Measurements from ENCODE around the gene ALOX12. TPM values are rescaled to one million over a fixed set of nuclear protein-coding genes. Genes with fewer than 3 reads are reported as not detected.

Gene ALOX12
- total and polyA plus RNA-seq, 12 donors = 0.04 to 0.11 TPM; not detected in 10

DNA sequence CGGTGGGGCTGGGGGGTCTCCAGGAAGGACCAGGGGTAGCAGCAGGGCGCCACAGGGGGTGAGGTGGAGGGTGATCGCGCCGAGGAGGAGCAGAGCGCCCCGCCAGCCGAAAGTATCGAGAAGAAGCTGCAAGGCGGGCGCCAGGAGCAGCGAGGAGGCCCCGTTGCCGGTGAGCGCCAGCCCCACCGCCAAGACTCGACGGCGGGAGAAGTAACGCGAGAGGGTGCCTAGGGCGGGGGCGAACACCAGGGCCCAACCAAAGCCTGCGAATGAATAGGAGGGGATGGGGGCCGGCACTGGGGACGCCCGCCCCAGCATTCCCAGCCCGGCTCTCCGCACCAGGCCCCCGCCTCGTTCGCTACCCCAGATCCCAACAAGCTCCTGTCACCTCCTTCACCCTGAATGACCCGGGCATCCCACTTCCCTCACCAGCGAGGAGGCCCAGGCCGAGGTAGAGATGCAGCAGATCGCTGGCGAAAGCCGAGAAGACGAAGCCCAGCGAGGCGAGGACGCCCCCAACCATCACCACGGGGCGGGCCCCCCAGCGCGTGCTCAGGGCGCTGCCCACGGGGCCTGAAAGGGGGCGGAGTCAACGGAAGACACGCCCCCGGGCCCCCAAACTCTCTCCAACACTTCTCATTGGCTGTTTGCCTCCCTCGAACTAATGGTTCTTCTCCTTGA is 46.8 kb downstream of the ALOX12 start:
- peak in 1 of 2 donors; percentile 22 for DNase-seq
- 9 to 18% methylated on average over 52 to 53 of the region's 53 CpGs for WGBS, 2 donors
- peak overlapping the region in 7 of 10 donors; percentile 42 to 72 (median 67) for H3K27ac ChIP-seq
- no peaks in the 10 kb centered on the region for H3K36me3 ChIP-seq
- H3K4me1 ChIP-seq = peaks cover 9 to 44% (median 37%) of the 10 kb centered on the region in 9 donors
- no peaks in the 10 kb centered on the region for H3K9me3 ChIP-seq
- peaks cover 5 to 53% (median 26%) of the 10 kb centered on the region in 7 donors for H3K27me3 ChIP-seq
- intact Hi-C loops (cut with DNase I) = loop anchor here in 3 of 10 donors (10.0 kb wide), 2 partner anchors 252 to 262 kb away; partner anchors contain the start of genes YBX2 (in 2 of the 3) and EIF5A (in 1 of the 3)
- TF ChIP-seq, protein P1, sequence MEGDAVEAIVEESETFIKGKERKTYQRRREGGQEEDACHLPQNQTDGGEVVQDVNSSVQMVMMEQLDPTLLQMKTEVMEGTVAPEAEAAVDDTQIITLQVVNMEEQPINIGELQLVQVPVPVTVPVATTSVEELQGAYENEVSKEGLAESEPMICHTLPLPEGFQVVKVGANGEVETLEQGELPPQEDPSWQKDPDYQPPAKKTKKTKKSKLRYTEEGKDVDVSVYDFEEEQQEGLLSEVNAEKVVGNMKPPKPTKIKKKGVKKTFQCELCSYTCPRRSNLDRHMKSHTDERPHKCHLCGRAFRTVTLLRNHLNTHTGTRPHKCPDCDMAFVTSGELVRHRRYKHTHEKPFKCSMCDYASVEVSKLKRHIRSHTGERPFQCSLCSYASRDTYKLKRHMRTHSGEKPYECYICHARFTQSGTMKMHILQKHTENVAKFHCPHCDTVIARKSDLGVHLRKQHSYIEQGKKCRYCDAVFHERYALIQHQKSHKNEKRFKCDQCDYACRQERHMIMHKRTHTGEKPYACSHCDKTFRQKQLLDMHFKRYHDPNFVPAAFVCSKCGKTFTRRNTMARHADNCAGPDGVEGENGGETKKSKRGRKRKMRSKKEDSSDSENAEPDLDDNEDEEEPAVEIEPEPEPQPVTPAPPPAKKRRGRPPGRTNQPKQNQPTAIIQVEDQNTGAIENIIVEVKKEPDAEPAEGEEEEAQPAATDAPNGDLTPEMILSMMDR (IDR thresholded peaks at IDR 0.05) = no peak
- H3K4me3 ChIP-seq = peak overlapping the region in 9 of 10 donors; percentile 40 to 63 (median 56)
- peak; percentile 7 to 53 (median 26) for ATAC-seq

DNA sequence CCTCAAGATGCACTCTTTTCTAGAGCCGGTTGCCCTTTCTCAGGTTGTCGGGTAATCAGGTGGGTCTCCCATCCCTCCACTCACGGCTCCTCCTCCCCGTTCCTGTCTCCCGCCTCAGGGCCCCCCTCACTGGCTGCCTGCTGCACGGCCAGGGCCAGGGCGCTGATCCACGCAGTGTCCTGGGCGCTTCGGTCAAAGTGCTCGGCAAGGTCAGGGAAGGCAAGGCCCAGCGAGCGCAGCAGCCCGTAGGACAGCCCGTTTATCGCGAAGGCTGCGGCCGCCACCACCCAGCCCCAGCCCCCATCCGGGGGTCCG is 47.3 kb downstream of the ALOX12 start:
- TF ChIP-seq, protein P1 (IDR thresholded peaks at IDR 0.05) = no peak
- peak overlapping the region in 8 of 10 donors; percentile 42 to 72 (median 66) for H3K27ac ChIP-seq
- intact Hi-C loops (cut with DNase I) = loop anchor here in 3 of 10 donors (10.0 kb wide), 2 partner anchors 252 to 262 kb away; partner anchors contain the start of genes YBX2 (in 2 of the 3) and EIF5A (in 1 of the 3)

DNA sequence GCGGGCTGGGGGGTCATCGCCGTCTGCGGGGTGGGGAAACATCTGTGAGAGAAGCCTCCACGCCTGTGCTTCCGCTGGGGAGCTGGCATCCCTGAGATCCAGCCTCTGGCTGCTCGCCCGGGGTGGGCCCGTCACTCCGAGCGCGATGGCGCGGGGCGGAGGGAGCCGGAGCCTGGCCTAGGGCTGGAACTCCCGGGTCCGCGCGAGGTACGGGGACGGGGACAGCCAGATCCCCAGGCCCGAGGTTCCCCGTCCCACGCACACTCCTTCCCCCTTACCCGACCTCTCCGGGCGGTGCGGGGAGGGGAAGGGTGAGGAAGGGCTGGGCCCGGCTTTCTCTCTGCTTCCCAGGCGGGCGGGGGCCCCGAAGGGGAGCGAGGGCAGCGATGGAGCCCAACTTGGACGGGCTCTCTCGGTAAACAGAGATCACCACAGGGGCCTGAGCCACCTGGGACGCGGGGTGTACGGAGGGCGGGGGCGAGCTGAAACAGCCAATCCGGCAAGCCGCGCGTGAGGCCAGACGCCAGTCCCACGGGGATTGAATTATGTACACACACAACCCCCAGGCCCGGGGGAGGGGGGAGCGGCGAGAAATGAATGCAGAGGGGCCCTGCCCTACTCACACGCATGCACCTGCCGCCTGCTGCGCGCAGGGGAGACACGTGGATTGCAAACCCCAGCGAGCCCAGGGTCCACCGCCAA is 47.8 kb downstream of the ALOX12 start, which contains the start of gene SLC16A11:
Gene SLC16A11, minus strand, starts transcription at position 596 of the 702 bp plus-strand sequence. Its CDS starts 579 bp downstream, at position 17.
- H3K27me3 ChIP-seq = peaks cover 5 to 59% (median 29%) of the 10 kb centered on the region in 7 donors
- 2 to 3% methylated on average over 56 to 58 of the region's 58 CpGs for WGBS, 2 donors
- H3K4me3 ChIP-seq = peak within 1 kb of the TSS; percentile 40 to 63 (median 55)
- peaks cover 9 to 44% (median 37%) of the 10 kb centered on the region in 9 donors for H3K4me1 ChIP-seq
- intact Hi-C loops (cut with DNase I) = loop anchor here in 3 of 10 donors (10.0 kb wide), 2 partner anchors 251 to 261 kb away; partner anchors contain the start of genes YBX2 (in 2 of the 3) and EIF5A (in 1 of the 3)
- H3K9me3 ChIP-seq = no peaks in the 10 kb centered on the region
- H3K36me3 ChIP-seq = no peaks in the 10 kb centered on the region
- TF ChIP-seq, protein P1 (IDR thresholded peaks at IDR 0.05) = no peak
- DNase-seq (peak in 1 of 2 donors; percentile 59), ATAC-seq (peak; percentile 39 to 60 (median 54))
- H3K27ac ChIP-seq = peak within 1 kb of the TSS in 8 of 10 donors; percentile 42 to 72 (median 66)

More for the DNA sequence above, 47.3 kb downstream of the ALOX12 start:
- Histone ChIP-seq H3K36me3 (no peaks in the 10 kb centered on the region), H3K4me1 (peaks cover 9 to 44% (median 37%) of the 10 kb centered on the region in 9 donors), H3K27me3 (peaks cover 5 to 54% (median 29%) of the 10 kb centered on the region in 7 donors), H3K9me3 (no peaks in the 10 kb centered on the region), H3K4me3 (peak overlapping the region; percentile 40 to 63 (median 55))
- peak; percentile 7 to 66 (median 44) for ATAC-seq
- no peak for DNase-seq
- WGBS, 2 donors = 1 to 5% methylated on average over 21 of the region's 21 CpGs

Measured in heart right ventricle (tissue), 16 donors.